Epithelial cell of prostate (primary cell): ENCODE results near the gene INCENP.
"Not testable (repeated sequence)": the region's sequence is repeated elsewhere in the genome, so short reads cannot be mapped to it uniquely, and the experiment has no call there.

Source experiments
- DNase-seq: peaks from one replicate; pipeline ENCODE4 v3.0.0-alpha.2; 2011; ENCODE audit warnings: low read depth, low spot score
- H3K27ac ChIP-seq: fragments of 450-650 bp; 2 replicates; pipeline ENCODE4 v1.5.1; 2017; ENCODE audit warnings: mild to moderate bottlenecking

Gene INCENP

GRCh38 chr11:62153617-62154016 lies 29.8 kb downstream of the INCENP start:
- DNase-seq, result no peak
- no peak overlapping the region for H3K27ac ChIP-seq

DNA sequence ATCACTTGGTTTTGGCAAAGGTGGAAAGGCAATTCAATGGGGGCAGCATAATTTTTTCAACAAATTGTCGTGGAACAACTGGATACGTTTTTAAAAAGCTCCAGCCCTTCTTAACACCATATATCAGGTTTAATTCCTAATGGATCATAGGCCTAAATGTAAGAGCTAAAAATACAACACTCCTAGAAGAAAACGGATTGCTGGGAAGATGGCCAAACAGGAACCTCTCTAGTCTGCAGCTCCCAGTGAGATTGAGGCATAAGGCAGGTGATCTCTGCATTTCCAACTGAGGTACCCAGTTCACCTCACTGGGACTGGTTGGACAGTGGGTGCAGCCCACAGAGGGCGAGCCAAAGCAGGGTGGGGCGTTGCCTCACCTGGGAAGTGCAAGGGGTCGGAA lies 33.8 kb downstream of the INCENP start:
- DNase-seq, result no peak

GRCh38 chr11:62166371-62166770 lies 42.6 kb downstream of the INCENP start:
- DNase-seq, result no peak

More for the DNA sequence above, 33.8 kb downstream of the INCENP start:
- H3K27ac ChIP-seq, result no peak overlapping the region

GRCh38 chr11:62169448-62169847 lies 45.6 kb downstream of the INCENP start:
- H3K27ac ChIP-seq, result no peak overlapping the region
- no peak for DNase-seq

More at GRCh38 chr11:62166371-62166770, 42.6 kb downstream of the INCENP start:
- no peak overlapping the region for H3K27ac ChIP-seq

DNA sequence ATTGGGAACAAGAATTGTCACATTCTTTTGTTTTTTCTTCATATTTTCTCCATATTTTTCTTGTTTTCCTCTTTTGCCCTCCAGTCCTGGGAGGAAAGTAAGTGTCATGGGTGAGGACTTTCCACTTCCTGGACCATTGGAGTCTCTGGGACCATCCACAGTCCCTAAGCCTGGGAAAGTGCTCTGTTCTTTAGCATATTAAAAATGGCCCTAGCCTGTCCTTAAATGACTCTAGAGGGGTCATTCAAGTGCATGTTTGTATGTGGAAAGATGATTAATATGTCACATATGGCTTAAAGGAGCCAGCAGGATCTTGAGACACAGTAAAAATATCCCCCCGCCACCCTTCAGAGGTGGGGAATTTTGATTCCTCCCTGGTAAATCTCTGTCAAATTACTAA lies 46.1 kb downstream of the INCENP start:
- no peak for DNase-seq
- no peak overlapping the region for H3K27ac ChIP-seq

DNA sequence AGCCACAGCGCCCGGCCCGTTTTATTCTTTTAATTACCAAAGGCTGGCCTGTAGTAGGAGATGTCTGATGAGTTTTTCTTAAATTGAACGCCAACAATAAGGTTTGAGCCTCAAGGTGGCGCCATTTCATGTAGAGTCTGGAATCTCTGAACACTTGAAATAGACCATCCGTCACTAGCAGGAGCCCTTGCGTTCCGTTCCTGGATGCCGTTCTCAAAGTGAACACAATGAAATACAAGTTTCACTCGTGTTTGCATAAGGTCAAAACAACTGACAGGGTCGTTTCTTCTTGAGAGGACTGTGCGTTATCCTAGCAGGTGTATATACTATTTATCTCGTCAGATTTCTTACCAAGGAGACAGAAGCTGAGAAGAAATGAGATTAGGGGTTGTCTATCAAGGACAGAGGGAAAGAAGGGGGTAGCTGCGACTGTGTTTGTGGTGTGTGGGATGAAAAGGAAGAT lies 47.5 kb downstream of the INCENP start:
- DNase-seq, result peak; percentile 37
- H3K27ac ChIP-seq, result no peak overlapping the region

DNA sequence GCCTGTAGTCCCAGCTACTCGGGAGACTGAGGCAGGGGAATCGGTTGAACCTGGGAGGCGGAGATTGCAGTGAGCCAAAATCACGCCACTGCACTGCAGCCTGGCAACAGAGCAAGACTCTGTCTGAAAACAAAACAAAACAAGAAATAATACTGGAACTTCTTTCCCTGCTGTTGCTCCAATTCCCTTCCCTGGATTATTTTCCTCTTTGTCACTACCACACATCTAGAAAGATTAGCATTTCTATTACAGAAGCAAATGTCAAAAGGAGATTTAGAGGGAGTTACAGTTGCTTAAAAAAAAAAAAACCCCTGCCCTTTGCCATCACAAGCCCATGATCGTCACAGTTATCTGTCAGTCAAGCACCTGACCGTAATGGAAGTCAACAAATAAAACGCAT lies 48.5 kb downstream of the INCENP start:
- H3K27ac ChIP-seq, result no peak overlapping the region
- DNase-seq, result no peak

- no peak overlapping the region for H3K27ac ChIP-seq
- DNase-seq, result no peak
These were observed 53.0 kb downstream of the INCENP start for GRCh38 chr11:62176766-62177165.

GRCh38 chr11:62179995-62180394 lies 56.2 kb downstream of the INCENP start:
- DNase-seq, result no peak
- no peak overlapping the region for H3K27ac ChIP-seq

- no peak overlapping the region for H3K27ac ChIP-seq
- no peak for DNase-seq
These were observed 57.3 kb downstream of the INCENP start for GRCh38 chr11:62181097-62181496.

- H3K27ac ChIP-seq, result no peak overlapping the region
- DNase-seq, result no peak
These were observed 58.5 kb downstream of the INCENP start for GRCh38 chr11:62182147-62182891.

- no peak for DNase-seq
- no peak overlapping the region for H3K27ac ChIP-seq
These were observed 62.4 kb downstream of the INCENP start for GRCh38 chr11:62186195-62186594.

DNA sequence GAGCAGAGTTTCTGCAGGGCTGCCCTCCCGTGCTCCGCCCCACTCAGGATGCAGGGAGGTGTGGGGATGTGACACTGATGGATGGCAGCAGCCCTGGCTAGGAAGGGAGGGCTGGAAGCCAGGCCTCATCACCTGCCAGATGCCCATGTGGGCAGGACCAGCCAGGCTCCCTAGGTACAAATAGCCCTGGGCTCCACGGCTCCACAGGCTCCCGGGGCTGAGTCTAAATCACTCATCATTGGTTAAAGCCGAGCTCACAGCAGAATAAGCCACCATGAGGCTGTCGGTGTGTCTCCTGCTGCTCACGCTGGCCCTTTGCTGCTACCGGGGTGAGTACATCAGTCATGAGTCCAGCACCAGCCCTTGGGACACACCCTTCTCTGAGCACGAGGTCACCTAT lies 66.2 kb downstream of the INCENP start, which contains the start of gene SCGB1D1:
SCGB1D1 (plus strand) TSS at position 206 of the 400 bp plus-strand sequence; CDS start at position 275, 69 bp downstream.
- DNase-seq, result no peak
- no peak within 1 kb of the TSS for H3K27ac ChIP-seq

- no peak overlapping the region for H3K27ac ChIP-seq
- DNase-seq, result no peak
These were observed 70.1 kb downstream of the INCENP start for GRCh38 chr11:62193952-62194351.

DNA sequence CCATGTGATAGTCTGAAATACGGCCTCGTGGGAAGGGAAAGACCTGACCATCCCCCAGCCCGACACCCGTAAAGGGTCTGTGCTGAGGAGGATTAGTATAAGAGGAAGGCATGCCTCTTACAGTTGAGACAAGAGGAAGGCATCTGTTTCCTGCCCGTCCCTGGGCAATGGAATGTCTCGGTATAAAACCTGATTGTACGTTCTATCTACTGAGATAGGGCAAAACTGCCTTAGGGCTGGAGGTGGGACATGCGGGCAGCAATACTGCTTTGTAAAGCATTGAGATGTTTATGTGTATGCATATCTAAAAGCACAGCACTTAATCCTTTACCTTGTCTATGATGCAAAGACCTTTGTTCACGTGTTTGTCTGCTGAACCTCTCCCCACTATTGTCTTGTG lies 71.2 kb downstream of the INCENP start:
- not testable (repeated sequence) for H3K27ac ChIP-seq, DNase-seq

- no peak overlapping the region for H3K27ac ChIP-seq
- no peak for DNase-seq
These were observed 72.1 kb downstream of the INCENP start for GRCh38 chr11:62195945-62196344.

- DNase-seq, H3K27ac ChIP-seq: not testable (repeated sequence)
These were observed 73.6 kb downstream of the INCENP start for GRCh38 chr11:62197400-62197799.

GRCh38 chr11:62201376-62201775 lies 77.6 kb downstream of the INCENP start:
- DNase-seq, result peak; percentile 6

More at GRCh38 chr11:62201376-62201775, 77.6 kb downstream of the INCENP start:
- H3K27ac ChIP-seq, result no peak overlapping the region
